ENCODE results near the gene NAA50.

NAA50 gene

DNA sequence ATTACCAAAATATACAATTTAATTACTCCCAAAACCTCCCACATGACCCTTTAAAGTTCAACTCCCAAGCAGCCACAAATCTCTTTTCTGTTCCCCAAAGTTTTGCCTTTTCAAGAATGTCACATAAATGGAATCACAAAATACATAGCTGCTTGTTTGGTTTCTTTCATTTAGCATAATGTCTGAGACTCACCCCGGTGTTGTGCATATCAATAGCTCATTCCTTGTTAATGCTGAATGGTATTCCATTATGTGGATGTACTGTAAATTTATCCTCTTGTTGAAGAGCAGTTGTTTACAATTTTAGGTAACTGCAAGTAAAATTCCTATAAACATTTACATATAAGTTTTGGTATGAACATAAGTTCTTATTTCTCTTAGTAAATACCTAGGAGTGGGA is 15.5 kb downstream of the NAA50 start:
- Histone ChIP-seq H3K9me3 (ENCODE audit: control insufficient read depth, insufficient read depth, low read depth, low read length) (no peaks in the 10 kb centered on the region), H3K36me3 (ENCODE audit: control insufficient read depth in 2 of 2, insufficient read depth in 1 of 2, low read length in 2 of 2) (peaks cover 0 to 10% of the 10 kb centered on the region in 2 experiments; a peak in 2 of 3 replicates), H3K27ac (ENCODE audit: extremely low read depth, low read depth, low read length) (no peak overlapping the region), H3K4me1 (ENCODE audit: control insufficient read depth, insufficient read depth, low read length) (no peaks in the 10 kb centered on the region), H3K4me3 (ENCODE audit: low read depth, low read length) (no peak overlapping the region)
- POLR2A ChIA-PET, result interaction anchor here (0.6 kb wide), 1 partner anchor 17 kb away, joined by 3 read pairs; no protein-coding TSS in a partner anchor
- CTCF ChIA-PET, result interaction anchor here (0.7 kb wide), 1 partner anchor 13 kb away, joined by 3 read pairs; no protein-coding TSS in a partner anchor
- TF ChIP-seq ZNF394 (tag by site-specific recombination; IDR thresholded peaks at IDR 0.05; ENCODE audit: borderline replicate concordance) (no peak), YY2 (tag by site-specific recombination; IDR thresholded peaks at IDR 0.05) (no peak), FEZF1 (tag by site-specific recombination; IDR thresholded peaks at IDR 0.05) (no peak), ZNF560 (tag by site-specific recombination; IDR thresholded peaks at IDR 0.05; ENCODE audit: borderline replicate concordance) (no peak), ZNF544 (tag by site-specific recombination; IDR thresholded peaks at IDR 0.05) (no peak), ZNF404 (tag by site-specific recombination; IDR thresholded peaks at IDR 0.05) (no peak), ZNF514 (tag by site-specific recombination; IDR thresholded peaks at IDR 0.05) (no peak), ZNF121 (tag by site-specific recombination; IDR thresholded peaks at IDR 0.05) (no peak), ZNF670 (tag by site-specific recombination; IDR thresholded peaks at IDR 0.05; ENCODE audit: low read depth) (no peak), ZNF529 (tag by site-specific recombination; IDR thresholded peaks at IDR 0.05; ENCODE audit: insufficient replicate concordance) (no peak), ZNF133 (tag by site-specific recombination; IDR thresholded peaks at IDR 0.05) (no peak), ZIC2 (tag by site-specific recombination; IDR thresholded peaks at IDR 0.05) (no peak), GLI2 (tag by site-specific recombination; IDR thresholded peaks at IDR 0.05; ENCODE audit: borderline replicate concordance, low read depth) (no peak), ZNF23 (tag by site-specific recombination; IDR thresholded peaks at IDR 0.05; ENCODE audit: borderline replicate concordance) (no peak), PRDM6 (tag by site-specific recombination; IDR thresholded peaks at IDR 0.05) (no peak), ZNF677 (tag by site-specific recombination; IDR thresholded peaks at IDR 0.05) (no peak), KLF16 (tag by site-specific recombination; IDR thresholded peaks at IDR 0.05) (no peak), ZNF146 (tag by site-specific recombination; IDR thresholded peaks at IDR 0.05) (no peak), ZFP41 (tag by site-specific recombination; IDR thresholded peaks at IDR 0.05; ENCODE audit: borderline replicate concordance) (no peak)
- TF ChIP-seq, protein P1, sequence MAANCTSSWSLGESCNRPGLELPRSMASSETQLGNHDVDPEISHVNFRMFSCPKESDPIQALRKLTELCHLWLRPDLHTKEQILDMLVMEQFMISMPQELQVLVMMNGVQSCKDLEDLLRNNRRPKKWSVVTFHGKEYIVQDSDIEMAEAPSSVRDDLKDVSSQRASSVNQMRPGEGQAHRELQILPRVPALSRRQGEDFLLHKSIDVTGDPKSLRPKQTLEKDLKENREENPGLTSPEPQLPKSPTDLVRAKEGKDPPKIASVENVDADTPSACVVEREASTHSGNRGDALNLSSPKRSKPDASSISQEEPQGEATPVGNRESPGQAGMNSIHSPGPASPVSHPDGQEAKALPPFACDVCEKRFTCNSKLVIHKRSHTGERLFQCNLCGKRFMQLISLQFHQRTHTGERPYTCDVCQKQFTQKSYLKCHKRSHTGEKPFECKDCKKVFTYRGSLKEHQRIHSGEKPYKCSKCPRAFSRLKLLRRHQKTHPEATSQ (tag by site-specific recombination; IDR thresholded peaks at IDR 0.05), result no peak

DNA sequence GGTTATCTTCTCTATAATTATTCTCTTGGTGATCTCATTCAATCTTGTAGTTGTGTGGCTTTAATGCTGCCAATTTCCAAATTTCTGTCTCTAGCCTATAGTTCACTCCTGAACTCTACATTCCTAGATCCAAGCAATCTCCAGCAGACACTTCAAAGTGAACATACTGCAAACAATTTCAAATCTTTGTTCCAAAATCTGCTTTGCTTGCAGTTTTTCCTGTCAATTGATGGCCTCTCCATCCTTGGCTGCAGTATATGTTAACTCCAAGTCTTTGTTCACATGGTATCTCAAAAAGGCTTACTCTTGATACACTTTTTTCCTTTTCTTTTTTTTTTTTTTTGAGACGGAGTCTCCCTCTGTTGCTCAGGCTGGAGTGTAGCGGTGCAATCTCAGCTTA is 17.4 kb downstream of the NAA50 start:
- ChIA-PET CTCF (interaction anchor here (0.6 kb wide), 1 partner anchor 952 kb away, joined by 4 read pairs; no protein-coding TSS in a partner anchor), POLR2A (no interaction called here)
- no peak for TF ChIP-seq REST (tag by site-specific recombination; IDR thresholded peaks at IDR 0.05)
- no peaks in the 10 kb centered on the region for H3K9me3 ChIP-seq (ENCODE audit: control insufficient read depth, insufficient read depth, low read depth, low read length)
- no peak overlapping the region for H3K27ac ChIP-seq (ENCODE audit: extremely low read depth, low read depth, low read length)
- no peak overlapping the region for H3K4me3 ChIP-seq (ENCODE audit: low read depth, low read length)
- H3K36me3 ChIP-seq (ENCODE audit: control insufficient read depth in 2 of 2, insufficient read depth in 1 of 2, low read length in 2 of 2), result peaks cover 0 to 14% of the 10 kb centered on the region in 2 experiments; a peak in 2 of 3 replicates
- no peaks in the 10 kb centered on the region for H3K4me1 ChIP-seq (ENCODE audit: control insufficient read depth, insufficient read depth, low read length)
